Heart left ventricle (tissue), 16 donors: Measurements from ENCODE around the gene TRIM58. TPM values are rescaled to one million over a fixed set of nuclear protein-coding genes. Genes with fewer than 3 reads are reported as not detected.

Source experiments
- ATAC-seq, 4 donors: fragments of 200-7000 bp; cut with Tn5 transposase; one replicate each; pipeline ENCODE4 v1.9.1; 2020 to 2022; ENCODE audit warnings: moderate library complexity in 4 of 4, mild to moderate bottlenecking in 3 of 4, moderate number of reproducible peaks in 1 of 4
- DNase-seq, 5 donors: peaks; one replicate each; pipeline ENCODE4 v3.0.0-alpha.2; 2020
- H3K27ac ChIP-seq, 12 donors: fragments of 200-600 bp; sonication (generic) in 4 of 12; one replicate each; pipeline versions ENCODE4 v1.5.0 to v1.8.0; 2016 to 2022; ENCODE audit warnings: mild to moderate bottlenecking in 2 of 12
- H3K27me3 ChIP-seq, 9 donors: fragments of 200-600 bp; sonication (generic) in 2 of 9; one replicate each; pipeline versions ENCODE4 v1.5.1 to v1.8.0; 2016 to 2022; ENCODE audit warnings: mild to moderate bottlenecking in 3 of 9
- H3K36me3 ChIP-seq, 9 donors: fragments of 200-600 bp; sonication (generic) in 2 of 9; one replicate each; pipeline versions ENCODE4 v1.5.0 to v1.8.0; 2018 to 2022; ENCODE audit warnings: mild to moderate bottlenecking in 2 of 9
- H3K4me1 ChIP-seq, 12 donors: fragments of 200-600 bp; sonication (generic) in 4 of 12; one replicate each; pipeline versions ENCODE4 v1.5.0 to v1.8.0; 2016 to 2022; ENCODE audit warnings: mild to moderate bottlenecking in 3 of 12
- H3K4me3 ChIP-seq, 12 donors: fragments of 200-600 bp; sonication (generic) in 4 of 12; one replicate each; pipeline versions ENCODE4 v1.5.0 to v1.8.0; 2017 to 2022; ENCODE audit warnings: mild to moderate bottlenecking in 9 of 12, moderate library complexity in 4 of 12
- H3K9me3 ChIP-seq, 12 donors: fragments of 200-600 bp; sonication (generic) in 4 of 12; one replicate each; pipeline versions ENCODE4 v1.5.0 to v1.8.0; 2016 to 2022; ENCODE audit warnings: mild to moderate bottlenecking in 1 of 12
- CTCF ChIP-seq, 12 donors: fragments of 200-600 bp; sonication (generic) in 4 of 12; IDR thresholded peaks; one replicate each; pipeline versions ENCODE4 v1.5.0 to v1.8.0; 2018 to 2022; ENCODE audit warnings: antibody characterized with exemption in 12 of 12, mild to moderate bottlenecking in 5 of 12
- POLR2A ChIP-seq, 2 donors: fragments of 450-650 bp; IDR thresholded peaks; one replicate each; pipeline ENCODE4 v1.6.1; 2017; ENCODE audit warnings: antibody characterized with exemption in 2 of 2, mild to moderate bottlenecking in 2 of 2, moderate library complexity in 2 of 2
- WGBS, 4 donors: extraction: QIAGEN DNeasy Blood & Tissue Kit in 2 of 4; methylation state at CpG; one replicate each; pipeline versions ENCODE4 v1.1.5 to v1.1.7; 2013 to 2018; 5-methylcytosine and 5-hydroxymethylcytosine counted together
- intact Hi-C, 10 donors: fragments of 100-400 bp; cut with DNase I; formaldehyde crosslinking; loops; one replicate each; pipeline versions ENCODE4 v1.11.1 to v1.14.2; 2022
- polyA plus RNA-seq, 2 donors: library from polyadenylated mRNA; stranded (reverse); fragments of 200-250 nt; gene quantifications; one replicate each; pipeline ENCODE4 v1.2.3, GENCODE V29; 2013
- total RNA-seq, 9 donors: library from RNA; depleted of rRNA in 2 of 9; stranded (reverse); fragments of >200 nt in 2 of 9; fragmentation: NEBNext Ultra II Directional in 3 of 9; extraction: Animal tissue kit (Norgen Biotek cat#: 25700) in 3 of 9; gene quantifications; one replicate each; pipeline versions ENCODE4 v1.1.0 to v1.2.4, GENCODE V29; 2016 to 2023
- donor health status: ischemic (EF 13 %, LVEDD 7.1; RV severe dilation, severe dysfunction).
- donor health status: healthy with polysubstance abuse.
- donor health status: DM: no; HTN: yes; CAD: no.
- donor health status: DM: no; HTN: no; CAD: no.
- donor health status: ischemic (EF 25% LVEDD 6.9; RV normal size, moderate dysfunction).
- donor health status: ischemic (EF 25% LVEDD 5.7; RV mildly dilated, moderate dysfunction).
- donor health status: healthy.
- donor health status: DM: yes; HTN: yes; CAD: no.
- donor health status: ischemic (EF 35%, LVEDD 5.7; RV mildly dilated, moderate dysfunction).
- donor health status: nonischemic (EF 11% LVEDD 7.7; RV severe dilation, severe dysfunction).
- donor health status: DM: yes; HTN: yes; CAD: no.
- donor health status: PGD.
- donor health status: ischemic (EF 29% LVEDD 5.4; RV normal size, mild dysfunction).
- donor health status: nonischemic (EF 23%, LVEDD 6.1; RV moderate dilation, normal function).

The TRIM58 gene
- total and polyA plus RNA-seq, 11 donors = 0.11 to 9.6 (median 0.27) TPM; not detected in 2

- peaks cover 0 to 53% (median 20%) of the 10 kb centered on the region in 9 donors for H3K27me3 ChIP-seq
- H3K4me3 ChIP-seq = peak overlapping the region in 2 of 12 donors; percentile 52 to 65
- TF ChIP-seq CTCF (IDR thresholded peaks at IDR 0.05) (no peak), POLR2A (IDR thresholded peaks at IDR 0.05) (no peak)
- H3K27ac ChIP-seq = no peak overlapping the region
- 30 to 52% (median 47%) methylated on average over 15 of the region's 15 CpGs for WGBS, 4 donors
- intact Hi-C loops = no loop called here
- no peak for DNase-seq
- no peak for ATAC-seq
- no peaks in the 10 kb centered on the region for H3K36me3 ChIP-seq
- H3K4me1 ChIP-seq = peaks cover 0 to 9% (median 0%) of the 10 kb centered on the region in 12 donors
- H3K9me3 ChIP-seq = no peaks in the 10 kb centered on the region
Observed at GRCh38 chr1:247857985-247858619, 1.1 kb downstream of the TRIM58 start.

- no peak for DNase-seq
- Histone ChIP-seq H3K4me1 (peaks cover 0 to 4% (median 0%) of the 10 kb centered on the region in 12 donors), H3K4me3 (no peak overlapping the region), H3K9me3 (no peaks in the 10 kb centered on the region), H3K27me3 (peaks cover 0 to 26% (median 7%) of the 10 kb centered on the region in 9 donors), H3K36me3 (no peaks in the 10 kb centered on the region), H3K27ac (no peak overlapping the region)
- intact Hi-C loops = no loop called here
- 74 to 91% (median 77%) methylated on average over 4 of the region's 4 CpGs for WGBS, 4 donors
- ATAC-seq = no peak
- TF ChIP-seq POLR2A (IDR thresholded peaks at IDR 0.05) (no peak), CTCF (IDR thresholded peaks at IDR 0.05) (no peak)
Observed at GRCh38 chr1:247862756-247863155, 5.8 kb downstream of the TRIM58 start.

DNA sequence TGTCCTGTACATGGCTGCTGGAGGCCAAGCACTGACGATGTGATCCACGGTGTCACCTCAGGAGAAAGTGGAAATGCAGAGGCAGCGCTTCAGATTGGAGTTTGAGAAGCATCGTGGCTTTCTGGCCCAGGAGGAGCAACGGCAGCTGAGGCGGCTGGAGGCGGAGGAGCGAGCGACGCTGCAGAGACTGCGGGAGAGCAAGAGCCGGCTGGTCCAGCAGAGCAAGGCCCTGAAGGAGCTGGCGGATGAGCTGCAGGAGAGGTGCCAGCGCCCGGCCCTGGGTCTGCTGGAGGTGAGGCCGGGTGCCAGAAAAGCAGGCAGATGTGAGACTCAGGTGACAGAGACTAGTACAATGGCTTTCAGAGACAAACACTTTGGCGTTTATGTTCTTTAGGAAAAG, 7.7 kb downstream of the TRIM58 start:
- DNase-seq = no peak
- Histone ChIP-seq H3K27me3 (peaks cover 0 to 9% (median 0%) of the 10 kb centered on the region in 9 donors), H3K9me3 (no peaks in the 10 kb centered on the region), H3K4me3 (no peak overlapping the region), H3K4me1 (no peaks in the 10 kb centered on the region), H3K27ac (no peak overlapping the region), H3K36me3 (no peaks in the 10 kb centered on the region)
- WGBS, 4 donors = 81 to 90% (median 86%) methylated on average over 16 to 17 of the region's 17 CpGs
- TF ChIP-seq CTCF (IDR thresholded peaks at IDR 0.05) = no peak
- no peak for TF ChIP-seq POLR2A (IDR thresholded peaks at IDR 0.05)
- no peak for ATAC-seq
- intact Hi-C loops = no loop called here

DNA sequence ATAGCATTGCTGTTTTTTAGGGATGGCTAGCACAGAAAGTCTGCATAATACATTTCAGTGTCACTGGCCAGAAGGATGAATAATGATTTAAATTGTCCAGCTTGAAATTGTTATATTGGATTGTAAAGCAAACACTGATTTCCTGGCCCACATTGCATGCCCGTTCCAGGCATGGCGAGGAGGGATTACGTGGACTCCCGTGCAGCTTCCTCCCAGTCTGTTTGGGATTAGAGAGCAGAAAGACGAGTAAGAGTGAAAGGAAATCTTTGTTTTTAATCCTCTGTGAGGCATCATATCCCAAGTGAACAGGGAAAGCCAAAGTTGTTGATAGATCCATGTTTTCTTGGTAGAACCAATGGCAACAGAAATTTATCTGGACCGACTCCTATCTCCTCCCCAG, 8.4 kb downstream of the TRIM58 start:
- Histone ChIP-seq H3K4me3 (no peak overlapping the region), H3K4me1 (no peaks in the 10 kb centered on the region)
- intact Hi-C loops = no loop called here

More for the DNA sequence above, 8.4 kb downstream of the TRIM58 start:
- H3K9me3 ChIP-seq = no peaks in the 10 kb centered on the region
- TF ChIP-seq CTCF (IDR thresholded peaks at IDR 0.05) (no peak), POLR2A (IDR thresholded peaks at IDR 0.05) (no peak)
- DNase-seq (no peak), ATAC-seq (no peak)
- peaks cover 0 to 9% (median 0%) of the 10 kb centered on the region in 9 donors for H3K27me3 ChIP-seq
- no peaks in the 10 kb centered on the region for H3K36me3 ChIP-seq
- 56 to 78% (median 72%) methylated on average over 6 of the region's 6 CpGs for WGBS, 4 donors
- H3K27ac ChIP-seq = no peak overlapping the region
